Mucosa of descending colon (tissue), 3 donors: ENCODE data around the gene CHAC1. TPM values are rescaled to one million over a fixed set of nuclear protein-coding genes. Genes with fewer than 3 reads are reported as not detected.
A peak's percentile ranks its signal among the peaks of the same experiment; 100 is the strongest.

Experiments used
- ATAC-seq: fragments of 200-7000 bp; cut with Tn5 transposase; one replicate; pipeline ENCODE4 v1.9.1; 2020; ENCODE audit warnings: mild to moderate bottlenecking, moderate library complexity
- DNase-seq, 3 donors: peaks; one replicate each; pipeline ENCODE4 v3.0.0-alpha.2; 2020
- H3K36me3 ChIP-seq: fragments of 200-600 bp; one replicate; pipeline ENCODE4 v1.8.0; 2021; ENCODE audit warnings: low read depth, mild to moderate bottlenecking
- H3K4me1 ChIP-seq: fragments of 200-600 bp; one replicate; pipeline ENCODE4 v1.8.0; 2021; ENCODE audit warnings: low read depth, mild to moderate bottlenecking
- H3K4me3 ChIP-seq: fragments of 200-600 bp; one replicate; pipeline ENCODE4 v1.8.0; 2021; ENCODE audit warnings: mild to moderate bottlenecking
- H3K9me3 ChIP-seq: fragments of 200-600 bp; one replicate; pipeline ENCODE4 v1.8.0; 2021; ENCODE audit warnings: mild to moderate bottlenecking
- intact Hi-C, 2 donors: fragments of 100-400 bp; cut with DNase I in 1 of 2; cut with micrococcal nuclease in 1 of 2; formaldehyde crosslinking; loops; one replicate each; pipeline versions ENCODE4 v1.11.0 to v1.11.1; 2022; cut with DNase I, micrococcal nuclease
- total RNA-seq, 3 donors: library from RNA; stranded (reverse); fragmentation: NEBNext Ultra II Directional in 2 of 3; extraction: Animal tissue kit (Norgen Biotek cat#: 25700) in 2 of 3; gene quantifications; one replicate each; pipeline versions ENCODE4 v1.2.1 to v1.2.4, GENCODE V29; 2021 to 2023
- TF ChIP-seq, protein P1 (sequence below): fragments of 200-600 bp; IDR thresholded peaks from one replicate; pipeline ENCODE4 v1.8.0; 2022; ENCODE audit warnings: antibody characterized with exemption, mild to moderate bottlenecking
- donor health status: DM: no; HTN: no; CAD: no; lungs with moderate emphysema.
- donor health status: DM: no; HTN: no; CAD: no.
- donor health status: DM: no; HTN: yes; CAD: no.

CHAC1 gene
- total RNA-seq, 3 donors from 2014 or later, result 0.69 to 3.1 (median 2.6) TPM

DNA sequence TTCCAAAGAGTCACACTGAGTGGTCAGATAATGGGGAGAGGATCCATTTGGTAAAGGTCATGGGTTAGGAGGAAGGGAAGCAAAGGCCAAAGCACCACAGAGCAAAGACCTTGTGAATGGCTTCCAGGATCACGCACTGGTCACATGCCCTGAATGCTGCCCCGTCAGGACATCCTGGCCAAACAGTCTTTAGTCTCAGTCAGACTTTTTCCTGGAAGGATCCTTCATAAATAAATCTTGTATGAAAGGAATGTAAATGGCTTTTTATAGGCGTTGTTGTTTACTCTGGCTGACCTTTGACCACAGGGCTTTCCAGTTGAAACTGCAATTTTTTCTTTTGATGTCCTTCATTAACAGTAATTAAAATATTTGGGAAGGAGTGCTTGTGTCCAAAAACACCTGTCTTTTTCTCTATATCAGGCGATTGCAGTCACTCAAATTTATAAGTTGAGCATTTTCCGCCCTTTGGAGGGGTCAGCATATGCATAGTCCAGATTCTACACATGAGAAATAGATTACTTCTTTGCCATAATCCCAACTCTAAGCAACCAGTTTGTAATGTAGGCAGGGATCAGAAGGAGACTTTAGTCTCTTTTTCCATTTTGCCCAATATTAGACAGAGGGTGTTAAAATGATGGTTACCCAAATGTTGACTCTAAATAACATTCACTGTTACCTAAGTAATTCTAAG, 48.4 kb downstream of the CHAC1 start:
- ATAC-seq (peak; percentile 98), DNase-seq (peak in 2 of 3 donors; percentile 55 to 67)
- intact Hi-C loops, result no loop called here
- TF ChIP-seq, protein P1, sequence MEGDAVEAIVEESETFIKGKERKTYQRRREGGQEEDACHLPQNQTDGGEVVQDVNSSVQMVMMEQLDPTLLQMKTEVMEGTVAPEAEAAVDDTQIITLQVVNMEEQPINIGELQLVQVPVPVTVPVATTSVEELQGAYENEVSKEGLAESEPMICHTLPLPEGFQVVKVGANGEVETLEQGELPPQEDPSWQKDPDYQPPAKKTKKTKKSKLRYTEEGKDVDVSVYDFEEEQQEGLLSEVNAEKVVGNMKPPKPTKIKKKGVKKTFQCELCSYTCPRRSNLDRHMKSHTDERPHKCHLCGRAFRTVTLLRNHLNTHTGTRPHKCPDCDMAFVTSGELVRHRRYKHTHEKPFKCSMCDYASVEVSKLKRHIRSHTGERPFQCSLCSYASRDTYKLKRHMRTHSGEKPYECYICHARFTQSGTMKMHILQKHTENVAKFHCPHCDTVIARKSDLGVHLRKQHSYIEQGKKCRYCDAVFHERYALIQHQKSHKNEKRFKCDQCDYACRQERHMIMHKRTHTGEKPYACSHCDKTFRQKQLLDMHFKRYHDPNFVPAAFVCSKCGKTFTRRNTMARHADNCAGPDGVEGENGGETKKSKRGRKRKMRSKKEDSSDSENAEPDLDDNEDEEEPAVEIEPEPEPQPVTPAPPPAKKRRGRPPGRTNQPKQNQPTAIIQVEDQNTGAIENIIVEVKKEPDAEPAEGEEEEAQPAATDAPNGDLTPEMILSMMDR, result no peak
- peaks cover 15% of the 10 kb centered on the region for H3K4me1 ChIP-seq
- H3K9me3 ChIP-seq, result no peaks in the 10 kb centered on the region
- H3K4me3 ChIP-seq, result no peak overlapping the region
- no peaks in the 10 kb centered on the region for H3K36me3 ChIP-seq

DNA sequence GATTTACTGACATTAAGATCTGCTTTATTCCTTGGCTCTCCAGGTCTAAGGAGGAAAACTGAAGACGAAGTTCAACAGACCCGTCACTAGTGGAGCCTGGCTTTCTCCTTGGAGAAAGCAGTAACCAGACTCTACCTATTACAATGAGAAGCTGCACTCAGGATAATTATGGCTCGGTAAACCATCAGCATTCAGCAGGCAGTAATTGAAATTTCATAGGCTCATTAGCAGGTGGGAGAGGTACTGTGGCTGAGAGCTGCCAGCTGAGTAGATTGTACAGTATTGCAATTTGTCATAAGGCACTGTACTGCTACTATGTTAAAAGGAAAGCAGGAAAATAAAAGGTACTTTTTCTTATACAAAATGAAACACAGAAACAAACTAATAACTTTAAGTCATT, 51.2 kb downstream of the CHAC1 start:
- H3K9me3 ChIP-seq, result no peaks in the 10 kb centered on the region
- intact Hi-C loops, result no loop called here
- TF ChIP-seq, protein P1, result no peak
- ATAC-seq (no peak), DNase-seq (no peak)
- H3K4me3 ChIP-seq, result no peak overlapping the region
- no peaks in the 10 kb centered on the region for H3K36me3 ChIP-seq
- H3K4me1 ChIP-seq, result peaks cover 15% of the 10 kb centered on the region

Other genes with a start within 250 kb of the CHAC1 start
- 10 to 100 TPM; 30.1 to 38.4 (median 37.8) TPM for gene RMDN3, start 198.2 kb upstream of the CHAC1 start, total RNA-seq
- 10 to 100 TPM; 12.0 to 25.5 (median 18.2) TPM for gene GCHFR, start 189.4 kb upstream of the CHAC1 start, total RNA-seq
- gene C15orf62, start 183.5 kb upstream of the CHAC1 start, total RNA-seq, result under 1 TPM; 0.32 to 0.63 (median 0.35) TPM
- 10 to 100 TPM; 22.2 to 37.5 (median 36.5) TPM for gene ZFYVE19, start 146.4 kb upstream of the CHAC1 start, total RNA-seq
- 10 to 100 TPM; 29.6 to 47.6 (median 36.5) TPM for gene DNAJC17, start 146.0 kb upstream of the CHAC1 start, total RNA-seq
- gene PPP1R14D, start 124.8 kb upstream of the CHAC1 start, total RNA-seq, result 100 to 1,000 TPM in 2 of 3 donors, 10 to 100 TPM in 1; 57.5 to 186 (median 154) TPM
- gene SPINT1, start 109.4 kb upstream of the CHAC1 start, total RNA-seq, result 100 to 1,000 TPM; 167 to 415 (median 324) TPM
- gene RHOV, start 79.2 kb upstream of the CHAC1 start, total RNA-seq, result 1 to 10 TPM; 1.6 to 6.2 (median 3.5) TPM
- 10 to 100 TPM; 14.1 to 21.1 (median 18.0) TPM for gene VPS18, start 59.0 kb upstream of the CHAC1 start, total RNA-seq
- 10 to 100 TPM in 2 of 3 donors, 1 to 10 TPM in 1; 9.4 to 23.0 (median 15.6) TPM for gene DLL4, start 24.1 kb upstream of the CHAC1 start, total RNA-seq
- 10 to 100 TPM; 22.7 to 28.0 (median 26.3) TPM for gene INO80, start 162.8 kb downstream of the CHAC1 start, total RNA-seq